Nephron (organoid): Measurements from ENCODE around the gene DIPK1B.

ENCODE experiments used
- H3K27ac Mint-ChIP-seq, 3 experiments: 2 replicates each; pipeline ENCODE4 v1.8.0; 2020; ENCODE audit warnings: mixed read lengths in 3 of 3, mild to moderate bottlenecking in 2 of 3, moderate library complexity in 1 of 3
- H3K27me3 Mint-ChIP-seq: 2 replicates; pipeline ENCODE4 v1.8.0; 2021; ENCODE audit warnings: low read depth, mild to moderate bottlenecking, moderate library complexity, mixed read lengths
- H3K36me3 Mint-ChIP-seq: 2 replicates; pipeline ENCODE4 v1.8.0; 2020; ENCODE audit warnings: low read depth, mixed read lengths
- H3K4me1 Mint-ChIP-seq: 2 replicates; pipeline ENCODE4 v1.8.0; 2020; ENCODE audit warnings: mixed read lengths
- H3K4me3 Mint-ChIP-seq, 3 experiments: 2 replicates each; pipeline ENCODE4 v1.8.0; 2020; ENCODE audit warnings: mild to moderate bottlenecking in 3 of 3, mixed read lengths in 3 of 3, moderate library complexity in 2 of 3
- H3K9me3 Mint-ChIP-seq: 2 replicates; pipeline ENCODE4 v1.8.0; 2020; ENCODE audit warnings: mixed read lengths
- CTCF ChIP-seq, 3 experiments: fragments of 200-600 bp; sonication (generic); IDR thresholded peaks; one replicate each; pipeline ENCODE4 v1.5.0; 2021; ENCODE audit warnings: antibody characterized with exemption in 3 of 3; ENCODE audit not compliant: unreplicated experiment in 3 of 3

DIPK1B gene

DNA sequence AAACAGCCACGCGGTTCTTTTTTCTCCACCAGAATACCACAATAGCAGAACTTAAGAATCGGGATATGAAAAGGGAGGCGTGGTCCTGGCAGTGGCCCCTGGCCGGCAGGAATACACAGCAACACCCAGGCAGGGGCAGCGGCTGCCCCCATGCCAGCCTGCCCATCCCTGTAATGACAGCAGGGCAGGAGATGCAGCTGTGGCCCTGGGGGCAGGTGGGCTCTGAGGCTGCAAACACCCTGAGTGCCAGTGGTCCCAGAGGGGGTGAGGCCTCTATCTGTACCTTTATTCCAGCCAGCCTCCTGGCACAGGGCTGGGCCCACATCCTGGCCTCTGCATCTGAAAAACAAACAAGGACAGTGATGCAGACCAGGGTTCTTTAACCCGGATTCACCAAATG, 12.4 kb downstream of the DIPK1B start:
- no peaks in the 10 kb centered on the region for H3K9me3 Mint-ChIP-seq
- H3K27ac Mint-ChIP-seq, result no peak overlapping the region
- peak overlapping the region in 1 of 3 experiments; percentile 42 for H3K4me3 Mint-ChIP-seq
- no peak for TF ChIP-seq CTCF (IDR thresholded peaks at IDR 0.05; ENCODE audit: unreplicated experiment in 3 of 3)
- peaks cover 30% of the 10 kb centered on the region for H3K36me3 Mint-ChIP-seq
- peaks cover 5% of the 10 kb centered on the region for H3K27me3 Mint-ChIP-seq
- H3K4me1 Mint-ChIP-seq, result peaks cover 14% of the 10 kb centered on the region

GRCh38 chr9:136725612-136726011, 13.2 kb downstream of the DIPK1B start:
- no peak overlapping the region for H3K27ac Mint-ChIP-seq
- peaks cover 14% of the 10 kb centered on the region for H3K4me1 Mint-ChIP-seq
- H3K9me3 Mint-ChIP-seq, result no peaks in the 10 kb centered on the region
- H3K4me3 Mint-ChIP-seq, result peak overlapping the region; percentile 97 to 99 (median 99)
- peaks cover 30% of the 10 kb centered on the region for H3K36me3 Mint-ChIP-seq
- TF ChIP-seq CTCF (IDR thresholded peaks at IDR 0.05; ENCODE audit: unreplicated experiment in 3 of 3), result no peak
- peaks cover 5% of the 10 kb centered on the region for H3K27me3 Mint-ChIP-seq

DNA sequence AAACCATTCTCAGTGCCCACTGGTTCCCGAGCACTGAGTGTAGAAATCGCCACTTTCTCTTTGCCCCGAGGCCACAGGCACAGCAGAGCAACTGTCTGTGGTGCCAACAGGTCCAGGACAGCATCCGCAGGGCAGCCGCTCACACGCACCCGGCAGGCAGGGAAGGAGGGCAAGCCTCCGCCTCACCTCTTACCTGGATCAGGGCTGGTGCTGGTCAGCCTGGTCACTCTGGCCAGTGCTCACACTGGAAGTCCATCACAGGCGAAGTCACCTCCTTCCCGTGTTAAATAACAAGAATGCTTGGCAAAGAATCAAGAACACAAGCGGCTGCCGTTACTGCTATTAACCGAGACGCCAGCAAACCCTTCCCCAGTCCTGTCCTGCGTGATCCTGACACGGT, 13.7 kb downstream of the DIPK1B start:
- Mint-ChIP-seq H3K27me3 (peaks cover 5% of the 10 kb centered on the region), H3K36me3 (peaks cover 29% of the 10 kb centered on the region), H3K4me1 (peaks cover 12% of the 10 kb centered on the region), H3K9me3 (no peaks in the 10 kb centered on the region), H3K4me3 (peak overlapping the region; percentile 97 to 99 (median 99)), H3K27ac (peak overlapping the region in 2 of 3 experiments; percentile 79 to 80)
- TF ChIP-seq CTCF (IDR thresholded peaks at IDR 0.05; ENCODE audit: unreplicated experiment in 3 of 3), result no peak

GRCh38 chr9:136726631-136727191, 14.3 kb downstream of the DIPK1B start:
- peak; percentile 12 to 35 (median 16) for TF ChIP-seq CTCF (IDR thresholded peaks at IDR 0.05; ENCODE audit: unreplicated experiment in 3 of 3)
- peak overlapping the region; percentile 97 to 99 (median 99) for H3K4me3 Mint-ChIP-seq
- no peaks in the 10 kb centered on the region for H3K9me3 Mint-ChIP-seq
- peak overlapping the region; percentile 79 to 96 (median 80) for H3K27ac Mint-ChIP-seq
- peaks cover 5% of the 10 kb centered on the region for H3K27me3 Mint-ChIP-seq
- H3K36me3 Mint-ChIP-seq, result peaks cover 27% of the 10 kb centered on the region
- peaks cover 9% of the 10 kb centered on the region for H3K4me1 Mint-ChIP-seq

- Mint-ChIP-seq H3K4me3 (peak overlapping the region; percentile 77 to 99 (median 97)), H3K4me1 (peaks cover 9% of the 10 kb centered on the region), H3K36me3 (peaks cover 27% of the 10 kb centered on the region), H3K27ac (no peak overlapping the region), H3K9me3 (no peaks in the 10 kb centered on the region), H3K27me3 (peaks cover 5% of the 10 kb centered on the region)
- peak; percentile 87 to 96 (median 90) for TF ChIP-seq CTCF (IDR thresholded peaks at IDR 0.05; ENCODE audit: unreplicated experiment in 3 of 3)
Measured at GRCh38 chr9:136728080-136728547, 15.7 kb downstream of the DIPK1B start.

GRCh38 chr9:136728548-136729123, 16.3 kb downstream of the DIPK1B start:
- peaks cover 25% of the 10 kb centered on the region for H3K36me3 Mint-ChIP-seq
- H3K4me1 Mint-ChIP-seq, result peaks cover 9% of the 10 kb centered on the region
- H3K27me3 Mint-ChIP-seq, result peaks cover 6% of the 10 kb centered on the region
- no peaks in the 10 kb centered on the region for H3K9me3 Mint-ChIP-seq
- H3K4me3 Mint-ChIP-seq, result peak overlapping the region; percentile 74 to 76 (median 75)
- TF ChIP-seq CTCF (IDR thresholded peaks at IDR 0.05; ENCODE audit: unreplicated experiment in 3 of 3), result no peak
- no peak overlapping the region for H3K27ac Mint-ChIP-seq
